Activated CD8-positive, alpha-beta T cell treated with anti-CD3 and anti-CD28 coated beads for 36 hours (primary cell): Measurements from ENCODE around the gene CTSL. TPM values are rescaled to one million over a fixed set of nuclear protein-coding genes. Genes with fewer than 3 reads are reported as not detected.

Experiments
- ATAC-seq: fragments of 200-7000 bp; cut with Tn5 transposase; one replicate; pipeline ENCODE4 v1.10.0; 2021; ENCODE audit warnings: mild to moderate bottlenecking, moderate library complexity
- CTCF ChIA-PET: fragments of 350-600 bp; sonication (Branson Sonifier 250); formaldehyde crosslinking; loops from one replicate; lab custom pipeline; 2021; ENCODE audit warnings: antibody characterized with exemption; lab: Charles Lee
- POLR2A ChIA-PET: fragments of 350-600 bp; sonication (Branson Sonifier 250); formaldehyde crosslinking; loops from one replicate; lab custom pipeline; 2021; ENCODE audit warnings: antibody characterized with exemption; lab: Charles Lee
- DNase-seq: peaks from one replicate; pipeline ENCODE4 v3.0.0-alpha.2; 2020
- H3K27ac Mint-ChIP-seq: one replicate; pipeline ENCODE4 v1.8.0; 2021; ENCODE audit warnings: mild to moderate bottlenecking, mixed read lengths
- H3K27me3 Mint-ChIP-seq: one replicate; pipeline ENCODE4 v1.8.0; 2021; ENCODE audit warnings: mixed read lengths
- H3K36me3 Mint-ChIP-seq: one replicate; pipeline ENCODE4 v1.8.0; 2021; ENCODE audit warnings: low read depth, mixed read lengths
- H3K4me1 Mint-ChIP-seq: one replicate; pipeline ENCODE4 v1.8.0; 2021; ENCODE audit warnings: low read depth, mixed read lengths
- H3K4me3 Mint-ChIP-seq: one replicate; pipeline ENCODE4 v1.8.0; 2021; ENCODE audit warnings: mild to moderate bottlenecking, moderate library complexity, mixed read lengths
- H3K9me3 Mint-ChIP-seq: one replicate; pipeline ENCODE4 v1.8.0; 2021; ENCODE audit warnings: mixed read lengths
- intact Hi-C: fragments of 100-400 bp; cut with micrococcal nuclease; formaldehyde crosslinking; loops from one replicate; pipeline ENCODE4 v1.10.0; 2022
- total RNA-seq, 2 experiments: library from RNA; stranded (reverse); gene quantifications; one replicate each; pipeline ENCODE4 v1.2.3, GENCODE V29; 2021
- TF ChIP-seq, protein P1 (sequence below): fragments of 200-600 bp; IDR thresholded peaks from one replicate; pipeline ENCODE4 v1.8.0; 2022; ENCODE audit warnings: antibody characterized with exemption, mild to moderate bottlenecking

Gene CTSL
- total RNA-seq, 2 experiments from 2014 or later = 0.36 to 0.58 TPM

DNA sequence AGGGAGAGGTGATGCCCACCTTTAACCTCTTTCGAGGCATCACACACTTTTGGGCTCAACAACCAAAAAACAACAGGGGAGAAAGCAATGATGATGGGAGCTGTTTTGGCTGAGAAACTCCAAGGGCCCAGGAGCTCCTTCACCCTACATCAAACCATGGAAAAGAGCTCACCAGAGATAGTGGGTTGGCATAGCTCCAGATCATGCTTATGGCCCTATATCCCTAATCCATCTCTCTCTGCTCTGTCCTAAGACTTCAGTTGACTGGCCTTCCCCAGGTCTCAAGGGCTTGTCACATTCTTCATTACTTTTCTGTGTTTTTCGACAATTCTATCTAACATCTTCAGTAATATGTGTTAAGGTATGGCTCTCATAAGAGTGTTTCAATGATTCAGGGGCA is 5.7 kb upstream of the CTSL start:
- no peaks in the 10 kb centered on the region for H3K36me3 Mint-ChIP-seq
- TF ChIP-seq, protein P1, sequence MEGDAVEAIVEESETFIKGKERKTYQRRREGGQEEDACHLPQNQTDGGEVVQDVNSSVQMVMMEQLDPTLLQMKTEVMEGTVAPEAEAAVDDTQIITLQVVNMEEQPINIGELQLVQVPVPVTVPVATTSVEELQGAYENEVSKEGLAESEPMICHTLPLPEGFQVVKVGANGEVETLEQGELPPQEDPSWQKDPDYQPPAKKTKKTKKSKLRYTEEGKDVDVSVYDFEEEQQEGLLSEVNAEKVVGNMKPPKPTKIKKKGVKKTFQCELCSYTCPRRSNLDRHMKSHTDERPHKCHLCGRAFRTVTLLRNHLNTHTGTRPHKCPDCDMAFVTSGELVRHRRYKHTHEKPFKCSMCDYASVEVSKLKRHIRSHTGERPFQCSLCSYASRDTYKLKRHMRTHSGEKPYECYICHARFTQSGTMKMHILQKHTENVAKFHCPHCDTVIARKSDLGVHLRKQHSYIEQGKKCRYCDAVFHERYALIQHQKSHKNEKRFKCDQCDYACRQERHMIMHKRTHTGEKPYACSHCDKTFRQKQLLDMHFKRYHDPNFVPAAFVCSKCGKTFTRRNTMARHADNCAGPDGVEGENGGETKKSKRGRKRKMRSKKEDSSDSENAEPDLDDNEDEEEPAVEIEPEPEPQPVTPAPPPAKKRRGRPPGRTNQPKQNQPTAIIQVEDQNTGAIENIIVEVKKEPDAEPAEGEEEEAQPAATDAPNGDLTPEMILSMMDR = no peak
- peaks cover 12% of the 10 kb centered on the region for H3K27me3 Mint-ChIP-seq
- DNase-seq (no peak), ATAC-seq (no peak)
- H3K4me3 Mint-ChIP-seq = no peak overlapping the region
- no peaks in the 10 kb centered on the region for H3K9me3 Mint-ChIP-seq
- H3K4me1 Mint-ChIP-seq = no peaks in the 10 kb centered on the region
- intact Hi-C loops = no loop called here
- no peak overlapping the region for H3K27ac Mint-ChIP-seq
- CTCF ChIA-PET = no interaction called here
- POLR2A ChIA-PET = no interaction called here

GRCh38 chr9:87722393-87723088 is 3.4 kb upstream of the CTSL start:
- no peaks in the 10 kb centered on the region for H3K9me3 Mint-ChIP-seq
- TF ChIP-seq, protein P1 = no peak
- H3K4me1 Mint-ChIP-seq = peaks cover 3% of the 10 kb centered on the region
- ChIA-PET POLR2A (no interaction called here), CTCF (interaction anchor here (1.1 kb wide), 1 partner anchor 12 kb away, joined by 3 read pairs; no protein-coding TSS in a partner anchor)
- no peak for DNase-seq
- intact Hi-C loops = no loop called here
- no peaks in the 10 kb centered on the region for H3K36me3 Mint-ChIP-seq
- no peak overlapping the region for H3K27ac Mint-ChIP-seq
- H3K4me3 Mint-ChIP-seq = no peak overlapping the region
- ATAC-seq = no peak
- peaks cover 24% of the 10 kb centered on the region for H3K27me3 Mint-ChIP-seq

DNA sequence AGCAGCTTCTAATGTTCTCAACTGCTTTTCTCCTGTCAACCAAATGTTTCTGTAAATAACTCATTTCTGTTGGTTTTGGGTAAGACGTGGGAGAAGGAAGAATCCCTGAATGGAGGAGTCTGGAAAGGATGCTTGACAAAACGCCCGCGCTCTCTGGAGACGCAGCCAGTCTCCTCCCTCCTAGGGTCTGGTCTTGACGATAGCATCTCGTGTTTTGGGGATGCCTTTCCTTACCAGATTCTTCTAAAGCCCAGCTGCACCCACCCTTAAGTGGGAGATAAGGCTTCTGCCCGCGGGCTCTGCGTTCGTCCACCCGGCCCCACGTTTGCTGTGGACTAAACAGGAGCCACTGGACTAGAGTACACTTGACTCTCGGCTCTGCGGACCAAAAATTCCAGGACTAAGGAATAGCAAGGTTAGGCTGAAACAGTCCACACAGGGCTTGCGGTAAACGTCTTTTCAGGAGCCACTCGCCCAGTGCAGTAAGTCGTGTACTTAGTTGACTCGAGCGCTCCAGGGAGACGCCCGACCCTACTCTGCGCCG is 491 bp upstream of the CTSL start:
- ChIA-PET CTCF (no interaction called here), POLR2A (no interaction called here)
- intact Hi-C loops = no loop called here
- H3K27ac Mint-ChIP-seq = no peak overlapping the region
- H3K36me3 Mint-ChIP-seq = no peaks in the 10 kb centered on the region
- H3K4me3 Mint-ChIP-seq = peak overlapping the region; percentile 69
- H3K4me1 Mint-ChIP-seq = peaks cover 3% of the 10 kb centered on the region
- ATAC-seq (no peak), DNase-seq (no peak)
- H3K9me3 Mint-ChIP-seq = no peaks in the 10 kb centered on the region
- peaks cover 28% of the 10 kb centered on the region for H3K27me3 Mint-ChIP-seq
- TF ChIP-seq, protein P1 = no peak

DNA sequence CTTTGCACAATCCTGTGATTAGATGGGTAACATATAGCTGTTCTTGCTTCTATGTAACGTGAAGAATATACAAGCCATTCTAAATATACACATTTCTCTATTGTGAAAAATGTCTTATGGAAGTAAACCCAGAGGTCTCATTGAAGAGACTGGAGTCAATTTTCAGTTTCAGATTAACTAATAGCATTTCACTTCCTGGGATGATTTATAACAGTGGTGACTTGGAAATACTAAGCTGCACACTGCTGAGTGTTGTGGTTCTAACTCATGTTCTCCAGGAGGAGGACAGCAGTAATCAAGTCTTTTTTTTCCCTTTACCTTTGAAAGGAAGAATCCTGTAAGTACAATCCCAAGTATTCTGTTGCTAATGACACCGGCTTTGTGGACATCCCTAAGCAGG is 3.3 kb downstream of the CTSL start:
- intact Hi-C loops = no loop called here
- Mint-ChIP-seq H3K36me3 (no peaks in the 10 kb centered on the region), H3K27ac (no peak overlapping the region), H3K27me3 (peaks cover 32% of the 10 kb centered on the region), H3K4me1 (peaks cover 3% of the 10 kb centered on the region), H3K4me3 (no peak overlapping the region), H3K9me3 (no peaks in the 10 kb centered on the region)
- TF ChIP-seq, protein P1 = no peak
- DNase-seq = no peak
- ATAC-seq = no peak
- CTCF ChIA-PET = no interaction called here
- POLR2A ChIA-PET = no interaction called here

GRCh38 chr9:87731321-87731720 is 5.4 kb downstream of the CTSL start:
- no peaks in the 10 kb centered on the region for H3K4me1 Mint-ChIP-seq
- TF ChIP-seq, protein P1 = no peak
- H3K4me3 Mint-ChIP-seq = no peak overlapping the region
- no peak for DNase-seq
- no peaks in the 10 kb centered on the region for H3K36me3 Mint-ChIP-seq
- no peak for ATAC-seq
- ChIA-PET POLR2A (no interaction called here), CTCF (no interaction called here)
- intact Hi-C loops = no loop called here
- no peak overlapping the region for H3K27ac Mint-ChIP-seq
- H3K9me3 Mint-ChIP-seq = no peaks in the 10 kb centered on the region
- H3K27me3 Mint-ChIP-seq = peaks cover 20% of the 10 kb centered on the region
